ENCODE results near the gene DMRT3. TPM values are rescaled to one million over a fixed set of nuclear protein-coding genes. Genes with fewer than 3 reads are reported as not detected.

DMRT3 gene
- total and polyA plus RNA-seq, 11 donors: 0.15 TPM; not detected in 10

GRCh38 chr9:947985-948384, 28.5 kb upstream of the DMRT3 start:
- intact Hi-C loops (cut with DNase I): no loop called here
- 67 to 85% (median 76%) methylated on average over 3 of the region's 3 CpGs for WGBS, 4 donors
- peaks cover 0 to 75% (median 14%) of the 10 kb centered on the region in 9 donors for H3K27me3 ChIP-seq

GRCh38 chr9:948497-948896, 28.0 kb upstream of the DMRT3 start:
- Histone ChIP-seq H3K36me3 (no peaks in the 10 kb centered on the region), H3K4me3 (no peak overlapping the region), H3K4me1 (no peaks in the 10 kb centered on the region), H3K27ac (no peak overlapping the region), H3K9me3 (no peaks in the 10 kb centered on the region), H3K27me3 (peaks cover 0 to 75% (median 14%) of the 10 kb centered on the region in 9 donors)
- DNase-seq (no peak), ATAC-seq (no peak)
- intact Hi-C loops (cut with DNase I): no loop called here
- 89 to 94% (median 91%) methylated on average over 7 of the region's 7 CpGs for WGBS, 4 donors
- TF ChIP-seq CTCF (IDR thresholded peaks at IDR 0.05) (no peak), POLR2A (IDR thresholded peaks at IDR 0.05) (no peak)

More at GRCh38 chr9:947985-948384, 28.5 kb upstream of the DMRT3 start:
- no peaks in the 10 kb centered on the region for H3K9me3 ChIP-seq
- H3K36me3 ChIP-seq: no peaks in the 10 kb centered on the region
- TF ChIP-seq CTCF (IDR thresholded peaks at IDR 0.05) (no peak), POLR2A (IDR thresholded peaks at IDR 0.05) (no peak)
- no peak overlapping the region for H3K27ac ChIP-seq
- no peak overlapping the region for H3K4me3 ChIP-seq
- no peak for DNase-seq
- no peaks in the 10 kb centered on the region for H3K4me1 ChIP-seq
- no peak for ATAC-seq

- intact Hi-C loops (cut with DNase I): no loop called here
- Histone ChIP-seq H3K4me1 (no peaks in the 10 kb centered on the region), H3K27ac (no peak overlapping the region), H3K4me3 (no peak overlapping the region), H3K36me3 (no peaks in the 10 kb centered on the region), H3K27me3 (peaks cover 0 to 87% (median 16%) of the 10 kb centered on the region in 9 donors), H3K9me3 (no peaks in the 10 kb centered on the region)
- ATAC-seq (no peak), DNase-seq (no peak)
- 36 to 56% (median 44%) methylated on average over 1 of the region's 1 CpG for WGBS, 4 donors
- TF ChIP-seq POLR2A (IDR thresholded peaks at IDR 0.05) (no peak), CTCF (IDR thresholded peaks at IDR 0.05) (no peak)
Observed at GRCh38 chr9:950139-950538, 26.3 kb upstream of the DMRT3 start.

- 62 to 72% (median 64%) methylated on average over 4 of the region's 4 CpGs for WGBS, 4 donors
- ATAC-seq: no peak
- H3K27me3 ChIP-seq: peaks cover 0 to 89% (median 16%) of the 10 kb centered on the region in 9 donors
- no peak overlapping the region for H3K27ac ChIP-seq
- no peak for DNase-seq
- H3K4me3 ChIP-seq: no peak overlapping the region
- TF ChIP-seq POLR2A (IDR thresholded peaks at IDR 0.05) (no peak), CTCF (IDR thresholded peaks at IDR 0.05) (no peak)
- no peaks in the 10 kb centered on the region for H3K9me3 ChIP-seq
- H3K4me1 ChIP-seq: no peaks in the 10 kb centered on the region
- intact Hi-C loops (cut with DNase I): no loop called here
- no peaks in the 10 kb centered on the region for H3K36me3 ChIP-seq
Observed at GRCh38 chr9:952546-952945, 23.9 kb upstream of the DMRT3 start.

All from heart left ventricle (tissue), 16 donors.